Activated naive CD4-positive, alpha-beta T cell treated with anti-CD3 and anti-CD28 coated beads, Interleukin-2, amount 50 U/mL, for 72 hours (primary cell): Measurements from ENCODE around the gene CTAGE8. TPM values are rescaled to one million over a fixed set of nuclear protein-coding genes. Genes with fewer than 3 reads are reported as not detected.
A peak's percentile ranks its signal among the peaks of the same experiment; 100 is the strongest.
"Not testable (repeated sequence)": the region's sequence is repeated elsewhere in the genome, so short reads cannot be mapped to it uniquely, and the experiment has no call there.

ENCODE experiments used
- ATAC-seq, 2 donors: fragments of 150-1000 bp; cut with Tn5 transposase; 2 replicates each; pipeline ENCODE4 v1.10.0; 2021; ENCODE audit warnings: mild to moderate bottlenecking in 2 of 2, moderate library complexity in 2 of 2
- DNase-seq, 2 donors: peaks; one replicate each; pipeline ENCODE4 v3.0.0; 2021 to 2022; ENCODE audit warnings: low spot score in 2 of 2
- H3K27ac Mint-ChIP-seq, 2 donors: one replicate each; pipeline ENCODE4 v1.8.0; 2022; ENCODE audit warnings: mild to moderate bottlenecking in 2 of 2, mixed read lengths in 2 of 2
- H3K36me3 Mint-ChIP-seq, 2 donors: one replicate each; pipeline ENCODE4 v1.8.0; 2022; ENCODE audit warnings: mixed read lengths in 2 of 2
- H3K9me3 Mint-ChIP-seq, 2 donors: one replicate each; pipeline ENCODE4 v1.8.0; 2022; ENCODE audit warnings: mixed read lengths in 2 of 2
- total RNA-seq, 2 donors: library from RNA; stranded (reverse); gene quantifications; one replicate each; pipeline ENCODE4 v1.2.3, GENCODE V29; 2022

Gene CTAGE8
- total RNA-seq, 2 donors from 2014 or later, result 1.4 to 1.8 TPM

DNA sequence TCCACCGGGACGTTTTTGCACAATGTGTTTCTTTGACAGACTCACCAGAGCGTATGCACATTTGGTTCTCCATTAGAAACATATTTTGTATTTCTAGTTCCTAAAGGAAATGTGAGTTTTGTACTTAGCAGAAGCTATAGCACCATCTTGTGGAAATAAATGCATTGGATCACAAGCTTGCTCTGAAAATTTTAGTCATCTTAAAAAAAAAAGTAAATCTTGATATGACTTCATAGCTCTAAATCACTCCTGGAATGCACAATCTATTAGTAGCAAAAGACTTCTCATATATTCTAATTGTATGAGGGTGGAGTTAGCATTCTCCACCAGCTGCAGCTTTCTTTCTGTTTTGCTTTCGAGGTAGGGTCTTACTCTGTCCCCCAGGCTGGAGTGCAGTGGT lies 49.9 kb downstream of the CTAGE8 start:
- peak; percentile 28 to 49 for ATAC-seq
- H3K36me3 Mint-ChIP-seq, H3K27ac Mint-ChIP-seq, H3K9me3 Mint-ChIP-seq, DNase-seq: not testable (repeated sequence)

DNA sequence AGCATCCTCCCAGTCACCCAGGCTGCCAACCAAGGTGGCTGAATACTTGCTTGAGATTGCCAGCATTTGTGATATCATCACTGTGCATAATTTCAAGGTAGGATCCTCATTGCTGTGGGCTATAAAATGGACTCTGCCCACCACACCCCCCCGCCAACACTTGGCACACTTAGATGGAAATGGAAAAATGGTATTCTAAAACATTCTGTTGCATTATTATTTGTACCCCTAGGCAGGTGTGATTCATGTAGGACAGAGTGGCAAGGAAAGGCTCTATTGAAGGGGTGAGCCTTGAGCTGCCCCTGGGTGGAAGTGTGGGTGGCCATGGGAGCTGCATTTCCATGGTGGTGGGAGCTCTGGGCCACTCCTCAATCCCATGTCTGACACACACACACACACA lies 50.5 kb downstream of the CTAGE8 start:
- H3K36me3 Mint-ChIP-seq, ATAC-seq, DNase-seq, H3K27ac Mint-ChIP-seq, H3K9me3 Mint-ChIP-seq: not testable (repeated sequence)

DNA sequence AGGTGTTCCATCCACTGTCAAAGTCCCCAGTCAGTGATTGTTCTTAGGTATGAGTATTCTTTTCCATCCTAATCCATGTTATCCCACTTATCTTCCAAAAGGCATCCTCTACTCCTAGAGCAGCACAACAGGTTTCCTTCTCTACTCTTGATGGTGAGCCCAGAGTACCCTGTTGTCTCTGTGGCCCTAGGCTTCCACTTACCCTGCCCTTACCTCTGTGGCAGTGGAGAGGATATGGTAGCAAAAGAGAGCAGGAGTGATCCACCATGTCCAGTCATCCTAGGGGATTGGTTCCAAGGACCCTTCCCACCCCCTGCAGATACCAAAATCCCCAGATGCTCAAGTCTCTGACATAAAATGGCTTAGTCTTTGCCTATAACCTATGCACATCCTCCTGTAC lies 51.9 kb downstream of the CTAGE8 start:
- DNase-seq, H3K27ac Mint-ChIP-seq, ATAC-seq, H3K9me3 Mint-ChIP-seq, H3K36me3 Mint-ChIP-seq: not testable (repeated sequence)

Other genes with a start within 250 kb of the CTAGE8 start
- not detected for gene OR2A5, start 220.3 kb downstream of the CTAGE8 start, total RNA-seq
- gene OR2A25, start 199.5 kb downstream of the CTAGE8 start, total RNA-seq, result not detected
- not detected for gene OR2A12, start 183.0 kb downstream of the CTAGE8 start, total RNA-seq
- not detected for gene OR2A2, start 159.7 kb downstream of the CTAGE8 start, total RNA-seq
- not detected for gene OR2A14, start 146.1 kb downstream of the CTAGE8 start, total RNA-seq
- gene CTAGE4, start 85.8 kb downstream of the CTAGE8 start, total RNA-seq, result under 1 TPM in 1 of 2 donors, not detected in 1; 0.93 TPM
- 1 to 10 TPM in 1 of 2 donors, under 1 TPM in 1; 0.19 to 4.6 TPM for gene ARHGEF35, start 73.5 kb downstream of the CTAGE8 start, total RNA-seq
- gene OR2A42, start 29.7 kb downstream of the CTAGE8 start, total RNA-seq, result not detected
- 1 to 10 TPM; 1.6 to 2.6 TPM for gene OR2A7, start 4.5 kb downstream of the CTAGE8 start, total RNA-seq
- gene OR2A1, start 43.1 kb upstream of the CTAGE8 start, total RNA-seq, result not detected
- gene ARHGEF5, start 86.1 kb upstream of the CTAGE8 start, total RNA-seq, result 10 to 100 TPM; 11.4 to 13.3 TPM
- not detected for gene NOBOX, start 134.4 kb upstream of the CTAGE8 start, total RNA-seq